OCI-LY7 (cell line): ENCODE measurements around the gene NARS2. TPM values are rescaled to one million over a fixed set of nuclear protein-coding genes. Genes with fewer than 3 reads are reported as not detected.

Source experiments
- BruUV-seq: library from RNA; stranded (reverse); fragments of 400-500 nt; replicated peaks from 2 replicates; lab custom pipeline; 2021; lab: Mats Ljungman, UMichigan
- CTCF ChIA-PET: fragments of 300-600 bp; sonication (Branson Sonifier 250); formaldehyde crosslinking; loops from one replicate; lab custom pipeline; 2022; ENCODE audit warnings: antibody characterized with exemption; ENCODE audit not compliant: unreplicated experiment; lab: Charles Lee
- POLR2A ChIA-PET: fragments of 300-600 bp; sonication (Branson Sonifier 250); formaldehyde crosslinking; loops from one replicate; lab custom pipeline; 2022; ENCODE audit warnings: antibody characterized with exemption; lab: Charles Lee
- DNase-seq: peaks from one replicate; pipeline ENCODE4 v3.0.0-alpha.2; 2015; ENCODE audit warnings: low spot score
- H2AFZ ChIP-seq: fragments of 200-600 bp; sonication (generic), shearing (Covaris generic); 2 replicates; pipeline ENCODE4 v1.6.1; 2014; ENCODE audit warnings: mild to moderate bottlenecking, antibody characterized with exemption, low read length, moderate library complexity
- H3K27ac ChIP-seq: fragments of 200-600 bp; sonication (generic); 2 replicates; pipeline ENCODE4 v1.5.1; 2014; ENCODE audit warnings: mixed run types, low read depth, mild to moderate bottlenecking, moderate library complexity, low read length, inconsistent platforms; ENCODE audit not compliant: poor library complexity, severe bottlenecking
- H3K36me3 ChIP-seq: fragments of 200-600 bp; sonication (generic); 2 replicates; pipeline ENCODE4 v1.6.1; 2014; ENCODE audit warnings: mild to moderate bottlenecking, antibody characterized with exemption, low read length, moderate library complexity, mixed read lengths; ENCODE audit not compliant: insufficient read depth
- H3K4me1 ChIP-seq: fragments of 200-600 bp; sonication (generic); 2 replicates; pipeline ENCODE4 v1.5.1; 2014; ENCODE audit warnings: mild to moderate bottlenecking, low read length; ENCODE audit not compliant: insufficient read depth, poor library complexity, severe bottlenecking
- H3K4me2 ChIP-seq: fragments of 200-600 bp; sonication (generic); 2 replicates; pipeline ENCODE4 v1.6.1; 2014; ENCODE audit warnings: mild to moderate bottlenecking, low read length
- H3K4me3 ChIP-seq: fragments of 200-600 bp; sonication (generic); 2 replicates; pipeline ENCODE4 v1.5.1; 2014; ENCODE audit warnings: mild to moderate bottlenecking, low read depth, low read length; ENCODE audit not compliant: poor library complexity, severe bottlenecking
- H3K79me2 ChIP-seq: fragments of 200-600 bp; sonication (generic); 2 replicates; pipeline ENCODE4 v1.6.1; 2016; ENCODE audit warnings: low read depth, mild to moderate bottlenecking, low read length, moderate library complexity, mixed read lengths; ENCODE audit not compliant: insufficient read depth
- H3K9me2 ChIP-seq: fragments of 200-600 bp; sonication (generic); 2 replicates; pipeline ENCODE4 v1.6.1; 2016; ENCODE audit warnings: mild to moderate bottlenecking, low read length, mixed read lengths; ENCODE audit not compliant: insufficient read depth
- H3K9me3 ChIP-seq: fragments of 200-600 bp; sonication (generic); 2 replicates; pipeline ENCODE4 v1.6.1; 2014; ENCODE audit warnings: mild to moderate bottlenecking, mixed run types, low read length, mixed read lengths
- H4K20me1 ChIP-seq: fragments of 200-600 bp; sonication (generic); 2 replicates; pipeline ENCODE4 v1.6.1; 2014; ENCODE audit warnings: mild to moderate bottlenecking, antibody characterized with exemption, low read length, moderate library complexity, mixed read lengths; ENCODE audit not compliant: insufficient read depth
- CTCF ChIP-seq: fragments of 200-600 bp; sonication (generic); conservative IDR thresholded peaks from 2 replicates; pipeline ENCODE4 v1.5.1; 2014; ENCODE audit warnings: mild to moderate bottlenecking, antibody characterized with exemption, low read length, moderate library complexity, mixed read lengths
- EZH2phosphoT487 ChIP-seq: fragments of 200-600 bp; sonication (generic); IDR thresholded peaks from 2 replicates; pipeline ENCODE4 v1.6.1; 2018; ENCODE audit warnings: low read depth, borderline replicate concordance, mild to moderate bottlenecking, mixed run types, antibody characterized with exemption, low read length, moderate library complexity, mixed read lengths
- intact Hi-C: fragments of 100-400 bp; cut with micrococcal nuclease; formaldehyde crosslinking; loops from one replicate; pipeline ENCODE4 v1.10.0; 2022; ENCODE audit not compliant: unreplicated experiment
- total RNA-seq, 2 experiments: library from RNA; depleted of rRNA in 1 of 2; stranded (reverse); fragments of >200 nt in 1 of 2; shearing (Covaris generic) in 1 of 2; gene quantifications; 2 replicates each; pipeline ENCODE4 v1.2.3, GENCODE V29; 2014 to 2022

NARS2 gene
- total RNA-seq, 2 experiments from 2014 or later: 28.1 to 29.2 TPM

- H3K4me2 ChIP-seq: no peak overlapping the region
- no TSS peak for BruUV-seq
- H3K36me3 ChIP-seq: peaks cover 48% of the 10 kb centered on the region
- TF ChIP-seq CTCF (no peak), EZH2phosphoT487 (no peak)
- H3K79me2 ChIP-seq: no peaks in the 10 kb centered on the region
- H3K4me1 ChIP-seq: no peaks in the 10 kb centered on the region
- intact Hi-C loops: no loop called here
- POLR2A ChIA-PET: no interaction called here
- no peaks in the 10 kb centered on the region for H4K20me1 ChIP-seq
- CTCF ChIA-PET: no interaction called here
- DNase-seq: no peak
- no peak overlapping the region for H2AFZ ChIP-seq
- H3K9me3 ChIP-seq: peaks cover 12% of the 10 kb centered on the region; the same call in 1 of the 2 replicates
- no peak overlapping the region for H3K27ac ChIP-seq
- H3K9me2 ChIP-seq: no peaks in the 10 kb centered on the region
- no peak overlapping the region for H3K4me3 ChIP-seq
Observed at GRCh38 chr11:78510597-78510996, 64.1 kb downstream of the NARS2 start.

GRCh38 chr11:78510025-78510596, 64.6 kb downstream of the NARS2 start:
- no peaks in the 10 kb centered on the region for H4K20me1 ChIP-seq
- intact Hi-C loops: no loop called here
- H3K36me3 ChIP-seq: peaks cover 48% of the 10 kb centered on the region
- ChIA-PET CTCF (no interaction called here), POLR2A (interaction anchor here (0.6 to 0.8 kb wide), 3 partner anchors 9 to 28 kb away, joined by 3 to 6 read pairs (median 3); no protein-coding TSS in a partner anchor)
- no peak overlapping the region for H3K27ac ChIP-seq
- H3K9me3 ChIP-seq: peaks cover 12% of the 10 kb centered on the region; the same call in 1 of the 2 replicates
- H3K4me3 ChIP-seq: no peak overlapping the region
- no peaks in the 10 kb centered on the region for H3K4me1 ChIP-seq
- no peaks in the 10 kb centered on the region for H3K79me2 ChIP-seq
- H3K9me2 ChIP-seq: no peaks in the 10 kb centered on the region
- TF ChIP-seq EZH2phosphoT487 (no peak), CTCF (no peak)
- no peak for DNase-seq
- H2AFZ ChIP-seq: no peak overlapping the region
- no TSS peak for BruUV-seq
- no peak overlapping the region for H3K4me2 ChIP-seq

- BruUV-seq: no TSS peak
- intact Hi-C loops: no loop called here
- no peaks in the 10 kb centered on the region for H3K9me2 ChIP-seq
Observed at GRCh38 chr11:78504708-78505107, 70.0 kb downstream of the NARS2 start.

More at GRCh38 chr11:78504708-78505107, 70.0 kb downstream of the NARS2 start:
- no peak overlapping the region for H3K27ac ChIP-seq
- H3K9me3 ChIP-seq: no peaks in the 10 kb centered on the region; the same call in 1 of the 2 replicates
- no peak overlapping the region for H3K4me3 ChIP-seq
- ChIA-PET CTCF (no interaction called here), POLR2A (interaction anchor here (0.5 to 0.7 kb wide), 6 partner anchors 8 to 791 kb away, joined by 3 to 7 read pairs (median 3); no protein-coding TSS in a partner anchor)
- no peaks in the 10 kb centered on the region for H3K79me2 ChIP-seq
- H2AFZ ChIP-seq: no peak overlapping the region
- H3K4me2 ChIP-seq: no peak overlapping the region
- H4K20me1 ChIP-seq: no peaks in the 10 kb centered on the region
- peaks cover 24% of the 10 kb centered on the region for H3K36me3 ChIP-seq
- DNase-seq: no peak
- TF ChIP-seq CTCF (no peak), EZH2phosphoT487 (no peak)
- no peaks in the 10 kb centered on the region for H3K4me1 ChIP-seq
